Adrenal gland (tissue), 5 donors: ENCODE measurements around the gene UGP2.

Experiments used
- CTCF ChIP-seq, 6 experiments: fragments of 450-650 bp in 4 of 6; fragments of 200-600 bp in 2 of 6; sonication (generic) in 1 of 6; IDR thresholded peaks; 1 replicate in 5 of 6; 2 replicates in 1 of 6; pipeline versions ENCODE4 v1.5.1 to v1.8.0; 2016 to 2021; ENCODE audit warnings: antibody characterized with exemption in 6 of 6, mild to moderate bottlenecking in 2 of 6, moderate library complexity in 1 of 6
- POLR2A ChIP-seq, 2 donors: fragments of 450-650 bp; IDR thresholded peaks; one replicate each; pipeline ENCODE4 v1.6.1; 2017; ENCODE audit warnings: antibody characterized with exemption in 2 of 2, mild to moderate bottlenecking in 2 of 2, moderate library complexity in 1 of 2
- donor health status: DM: no; HTN: no; CAD: no.

- TF ChIP-seq CTCF (IDR thresholded peaks at IDR 0.05) (no peak), POLR2A (IDR thresholded peaks at IDR 0.05) (no peak)
Measured at GRCh38 chr2:63796366-63796765, 45.3 kb upstream of the UGP2 start.
